HTERT RPE-1 (cell line): ENCODE measurements around the gene S100P.

ENCODE experiments used
- in situ Hi-C: fragments of 300-500 bp; cut with MboI; formaldehyde crosslinking; loops from 4 replicates; pipeline ENCODE4 v1.14.3; 2020; ENCODE audit warnings: low sequenced_read_pairs

Gene S100P

GRCh38 chr4:6695660-6696610 lies 2.3 kb downstream of the S100P start:
- in situ Hi-C loops: no loop called here

- in situ Hi-C loops: no loop called here
Measured at GRCh38 chr4:6696611-6697010, 2.9 kb downstream of the S100P start.

GRCh38 chr4:6697131-6697530 lies 3.5 kb downstream of the S100P start:
- in situ Hi-C loops: no loop called here

- in situ Hi-C loops: no loop called here
Measured at GRCh38 chr4:6699388-6699787, 5.7 kb downstream of the S100P start.

- in situ Hi-C loops: no loop called here
Measured at GRCh38 chr4:6699903-6700302, 6.2 kb downstream of the S100P start.

GRCh38 chr4:6701371-6701770 lies 7.7 kb downstream of the S100P start:
- in situ Hi-C loops: no loop called here

- in situ Hi-C loops: no loop called here
Measured at GRCh38 chr4:6702761-6703160, 9.1 kb downstream of the S100P start.

GRCh38 chr4:6703786-6704185 lies 10.1 kb downstream of the S100P start:
- in situ Hi-C loops: no loop called here

- in situ Hi-C loops: no loop called here
Measured at GRCh38 chr4:6705646-6706045, 12.0 kb downstream of the S100P start.

GRCh38 chr4:6706173-6706572 lies 12.5 kb downstream of the S100P start:
- in situ Hi-C loops: no loop called here

- in situ Hi-C loops: no loop called here
Measured at GRCh38 chr4:6709230-6710114, 15.8 kb downstream of the S100P start, which contains the start of gene MRFAP1L1. Gene MRFAP1L1 (minus strand): TSS chr4:6709865. CDS start chr4:6709629, 236 bp downstream.

- in situ Hi-C loops: no loop called here
Measured at GRCh38 chr4:6710282-6710681, 16.6 kb downstream of the S100P start.

- in situ Hi-C loops: no loop called here
Measured at GRCh38 chr4:6710996-6711395, 17.3 kb downstream of the S100P start.

GRCh38 chr4:6714954-6715353 lies 21.3 kb downstream of the S100P start:
- in situ Hi-C loops: no loop called here

GRCh38 chr4:6715704-6716017 lies 22.0 kb downstream of the S100P start:
- in situ Hi-C loops: no loop called here

GRCh38 chr4:6716018-6716911 lies 22.6 kb downstream of the S100P start, which contains the start of gene BLOC1S4:
Gene BLOC1S4 (plus strand): TSS chr4:6716174. CDS start chr4:6716210, 36 bp downstream.
- in situ Hi-C loops: no loop called here

- in situ Hi-C loops: no loop called here
Measured at GRCh38 chr4:6716958-6717655, 23.4 kb downstream of the S100P start.

GRCh38 chr4:6718932-6719610 lies 25.4 kb downstream of the S100P start:
- in situ Hi-C loops: no loop called here

GRCh38 chr4:6719611-6720179 lies 26.0 kb downstream of the S100P start:
- in situ Hi-C loops: no loop called here
